GM23338 (cell line): ENCODE results near the gene SUGCT. TPM values are rescaled to one million over a fixed set of nuclear protein-coding genes. Genes with fewer than 3 reads are reported as not detected.

Experiments
- ATAC-seq: fragments of 200-7000 bp; cut with Tn5 transposase; 3 replicates; pipeline ENCODE4 v1.9.1; 2020
- DNase-seq: peaks from one replicate; pipeline ENCODE4 v3.0.0-alpha.2; 2015; ENCODE audit warnings: low spot score
- H2AFZ ChIP-seq: fragments of 200-600 bp; sonication (generic); 2 replicates; pipeline ENCODE4 v1.8.0; 2016; ENCODE audit warnings: antibody characterized with exemption, mild to moderate bottlenecking, moderate library complexity
- H3F3A ChIP-seq: fragments of 200-600 bp; sonication (generic); replicated peaks from 2 replicates; pipeline ENCODE4 v1.8.0; 2017; ENCODE audit warnings: antibody characterized with exemption, mixed run types, low read depth
- H3K27ac ChIP-seq: fragments of 200-600 bp; sonication (generic); 2 replicates; pipeline ENCODE4 v1.6.1; 2016; ENCODE audit warnings: low read depth
- H3K27me3 ChIP-seq: fragments of 200-600 bp; sonication (generic); 2 replicates; pipeline ENCODE4 v1.8.0; 2016; ENCODE audit warnings: mild to moderate bottlenecking, mixed run types, moderate library complexity; ENCODE audit not compliant: insufficient read depth
- H3K36me3 ChIP-seq: fragments of 200-600 bp; sonication (generic); 2 replicates; pipeline ENCODE4 v1.8.0; 2016; ENCODE audit warnings: mild to moderate bottlenecking; ENCODE audit not compliant: insufficient read depth
- H3K4me1 ChIP-seq: fragments of 200-600 bp; sonication (generic); 2 replicates; pipeline ENCODE4 v1.8.0; 2016; ENCODE audit warnings: mild to moderate bottlenecking, moderate library complexity; ENCODE audit not compliant: insufficient read depth
- H3K4me2 ChIP-seq: fragments of 200-600 bp; sonication (generic); 2 replicates; pipeline ENCODE4 v1.7.1; 2017; ENCODE audit warnings: mixed run types
- H3K4me3 ChIP-seq: fragments of 200-600 bp; sonication (generic); 2 replicates; pipeline ENCODE4 v1.6.1; 2016; ENCODE audit warnings: mixed run types
- H3K79me2 ChIP-seq: fragments of 200-600 bp; sonication (generic); replicated peaks from 2 replicates; pipeline ENCODE4 v1.8.0; 2017; ENCODE audit warnings: mild to moderate bottlenecking; ENCODE audit not compliant: insufficient read depth
- H3K9me2 ChIP-seq: fragments of 200-600 bp; sonication (generic); 2 replicates; pipeline ENCODE4 v1.8.0; 2017; ENCODE audit not compliant: insufficient read depth
- H4K20me1 ChIP-seq: fragments of 200-600 bp; sonication (generic); replicated peaks from 2 replicates; pipeline ENCODE4 v1.8.0; 2017; ENCODE audit warnings: mild to moderate bottlenecking; ENCODE audit not compliant: insufficient read depth
- H3K27ac Mint-ChIP-seq: 2 replicates; pipeline ENCODE4 v1.8.0; 2020; ENCODE audit warnings: inconsistent platforms, mild to moderate bottlenecking, moderate library complexity, mixed read lengths
- H3K27me3 Mint-ChIP-seq: 3 replicates; pipeline ENCODE4 v1.8.0; 2022; ENCODE audit warnings: low read depth, mild to moderate bottlenecking, moderate library complexity, mixed read lengths, inconsistent platforms; ENCODE audit not compliant: insufficient read depth, poor library complexity
- H3K36me3 Mint-ChIP-seq: 3 replicates; pipeline ENCODE4 v1.8.0; 2021; ENCODE audit warnings: low read depth, mild to moderate bottlenecking, inconsistent platforms, moderate library complexity, mixed read lengths
- H3K4me1 Mint-ChIP-seq: 3 replicates; pipeline ENCODE4 v1.8.0; 2020; ENCODE audit warnings: mild to moderate bottlenecking, inconsistent platforms, mixed read lengths
- H3K4me3 Mint-ChIP-seq: 3 replicates; pipeline ENCODE4 v1.8.0; 2021; ENCODE audit warnings: moderate library complexity, mild to moderate bottlenecking, inconsistent platforms, mixed read lengths
- H3K9me3 Mint-ChIP-seq: 3 replicates; pipeline ENCODE4 v1.8.0; 2020; ENCODE audit warnings: moderate library complexity, mild to moderate bottlenecking, inconsistent platforms, mixed read lengths
- CREB1 ChIP-seq: fragments of 250-450 bp; sonication (Bioruptor Pico); IDR thresholded peaks from 2 replicates; pipeline ENCODE4 v1.5.0; 2020; ENCODE audit warnings: low read depth, mild to moderate bottlenecking, moderate library complexity
- CTCF ChIP-seq, 2 experiments: fragments of 200-600 bp in 1 of 2; sonication (generic) in 1 of 2; conservative IDR thresholded peaks; 2 replicates each; pipeline versions ENCODE4 v1.5.1 to v1.6.1; 2016 to 2017; ENCODE audit warnings: antibody characterized with exemption in 2 of 2, low read depth in 2 of 2, mild to moderate bottlenecking in 2 of 2, moderate library complexity in 1 of 2
- EZH2 ChIP-seq: fragments of 200-600 bp; sonication (generic); IDR thresholded peaks from one replicate; pipeline ENCODE4 v1.8.0; 2017; ENCODE audit warnings: antibody characterized with exemption, mild to moderate bottlenecking, low read depth; ENCODE audit not compliant: unreplicated experiment
- EZH2phosphoT487 ChIP-seq: fragments of 200-600 bp; sonication (generic); IDR thresholded peaks from one replicate; pipeline ENCODE4 v1.8.1; 2018; ENCODE audit warnings: antibody characterized with exemption; ENCODE audit not compliant: unreplicated experiment
- JUNB ChIP-seq: IDR thresholded peaks from one replicate; pipeline ENCODE4 v1.6.1; 2016; ENCODE audit warnings: antibody characterized with exemption; ENCODE audit not compliant: unreplicated experiment
- NANOG ChIP-seq: IDR thresholded peaks from 2 replicates; pipeline ENCODE4 v1.6.1; 2016; ENCODE audit warnings: antibody characterized with exemption, borderline replicate concordance
- POLR2AphosphoS5 ChIP-seq: IDR thresholded peaks from 2 replicates; pipeline ENCODE4 v1.6.1; 2016; ENCODE audit warnings: antibody characterized with exemption, low read depth
- STAT1 ChIP-seq: IDR thresholded peaks from one replicate; pipeline ENCODE4 v1.6.1; 2016; ENCODE audit warnings: antibody characterized with exemption; ENCODE audit not compliant: unreplicated experiment
- ZNF114 ChIP-seq: fragments of 250-450 bp; sonication (Bioruptor Pico); IDR thresholded peaks from 2 replicates; pipeline ENCODE4 v1.5.0; 2020; ENCODE audit warnings: mild to moderate bottlenecking, moderate library complexity
- ZNF331 ChIP-seq: fragments of 250-450 bp; sonication (Bioruptor Pico); IDR thresholded peaks from 2 replicates; pipeline ENCODE4 v1.5.0; 2020; ENCODE audit warnings: low read depth, mild to moderate bottlenecking, moderate library complexity
- ZNF462 ChIP-seq: fragments of 250-450 bp; sonication (Bioruptor Pico); IDR thresholded peaks from 2 replicates; pipeline ENCODE4 v1.5.0; 2020; ENCODE audit warnings: mild to moderate bottlenecking, moderate library complexity
- polyA plus RNA-seq: library from polyadenylated mRNA; unstranded; fragments of >200 nt; fragmentation: Nextera tagmentation; extraction: Ambion mirVana; gene quantifications from 2 replicates; pipeline ENCODE4 v1.2.1, GENCODE V29; 2016
- total RNA-seq: library from RNA; depleted of rRNA; stranded (reverse); fragments of >200 nt; shearing (Covaris generic); gene quantifications from 2 replicates; pipeline ENCODE4 v1.2.3, GENCODE V29; 2014
- TF ChIP-seq, protein P1 (sequence below): IDR thresholded peaks from 2 replicates; pipeline ENCODE4 v1.6.1; 2016; ENCODE audit warnings: antibody characterized with exemption
- TF ChIP-seq, protein P2 (sequence below): IDR thresholded peaks from one replicate; pipeline ENCODE4 v1.6.1; 2018; ENCODE audit warnings: antibody characterized with exemption; ENCODE audit not compliant: unreplicated experiment

Gene SUGCT
- total and polyA plus RNA-seq, 2 experiments from 2014 or later, result 4.2 to 5.6 TPM

DNA sequence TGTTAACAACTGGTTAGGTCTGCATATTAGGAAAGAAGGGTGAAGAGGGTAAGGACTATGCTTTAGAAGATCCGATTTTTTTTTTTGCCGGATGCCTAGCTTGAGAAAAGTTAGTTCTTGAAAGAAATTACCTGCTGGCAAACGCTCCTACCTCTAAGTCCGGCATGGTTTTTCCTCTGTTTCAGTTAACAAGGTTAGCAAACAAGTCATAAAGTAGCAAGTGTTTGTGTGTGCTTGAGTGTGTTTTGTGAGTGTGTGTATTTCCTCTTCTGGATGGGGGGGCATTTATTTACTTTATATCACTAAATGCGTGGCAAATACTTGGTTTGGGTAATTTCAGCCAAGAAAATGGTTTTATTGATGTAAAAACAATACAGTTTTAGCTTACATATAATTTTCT lies 195.6 kb downstream of the SUGCT start:
- H3K4me3 Mint-ChIP-seq, result no peak overlapping the region
- H3K36me3 ChIP-seq, result no peaks in the 10 kb centered on the region
- H3K9me3 Mint-ChIP-seq, result peaks cover 4% of the 10 kb centered on the region; the same call in 2 of the 3 replicates
- H3K4me2 ChIP-seq, result no peak overlapping the region
- TF ChIP-seq CREB1 (no peak), STAT1 (no peak), CTCF (conservative IDR thresholded peaks at IDR 0.05; ENCODE audit: low read depth in 2 of 2) (no peak), NANOG (no peak), ZNF114 (CRISPR knock-in tag) (no peak), JUNB (no peak), EZH2 (no peak), ZNF462 (CRISPR knock-in tag) (no peak), EZH2phosphoT487 (no peak), ZNF331 (CRISPR knock-in tag) (no peak), POLR2AphosphoS5 (no peak)
- TF ChIP-seq, protein P1, sequence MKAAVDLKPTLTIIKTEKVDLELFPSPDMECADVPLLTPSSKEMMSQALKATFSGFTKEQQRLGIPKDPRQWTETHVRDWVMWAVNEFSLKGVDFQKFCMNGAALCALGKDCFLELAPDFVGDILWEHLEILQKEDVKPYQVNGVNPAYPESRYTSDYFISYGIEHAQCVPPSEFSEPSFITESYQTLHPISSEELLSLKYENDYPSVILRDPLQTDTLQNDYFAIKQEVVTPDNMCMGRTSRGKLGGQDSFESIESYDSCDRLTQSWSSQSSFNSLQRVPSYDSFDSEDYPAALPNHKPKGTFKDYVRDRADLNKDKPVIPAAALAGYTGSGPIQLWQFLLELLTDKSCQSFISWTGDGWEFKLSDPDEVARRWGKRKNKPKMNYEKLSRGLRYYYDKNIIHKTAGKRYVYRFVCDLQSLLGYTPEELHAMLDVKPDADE, result no peak
- TF ChIP-seq, protein P2, sequence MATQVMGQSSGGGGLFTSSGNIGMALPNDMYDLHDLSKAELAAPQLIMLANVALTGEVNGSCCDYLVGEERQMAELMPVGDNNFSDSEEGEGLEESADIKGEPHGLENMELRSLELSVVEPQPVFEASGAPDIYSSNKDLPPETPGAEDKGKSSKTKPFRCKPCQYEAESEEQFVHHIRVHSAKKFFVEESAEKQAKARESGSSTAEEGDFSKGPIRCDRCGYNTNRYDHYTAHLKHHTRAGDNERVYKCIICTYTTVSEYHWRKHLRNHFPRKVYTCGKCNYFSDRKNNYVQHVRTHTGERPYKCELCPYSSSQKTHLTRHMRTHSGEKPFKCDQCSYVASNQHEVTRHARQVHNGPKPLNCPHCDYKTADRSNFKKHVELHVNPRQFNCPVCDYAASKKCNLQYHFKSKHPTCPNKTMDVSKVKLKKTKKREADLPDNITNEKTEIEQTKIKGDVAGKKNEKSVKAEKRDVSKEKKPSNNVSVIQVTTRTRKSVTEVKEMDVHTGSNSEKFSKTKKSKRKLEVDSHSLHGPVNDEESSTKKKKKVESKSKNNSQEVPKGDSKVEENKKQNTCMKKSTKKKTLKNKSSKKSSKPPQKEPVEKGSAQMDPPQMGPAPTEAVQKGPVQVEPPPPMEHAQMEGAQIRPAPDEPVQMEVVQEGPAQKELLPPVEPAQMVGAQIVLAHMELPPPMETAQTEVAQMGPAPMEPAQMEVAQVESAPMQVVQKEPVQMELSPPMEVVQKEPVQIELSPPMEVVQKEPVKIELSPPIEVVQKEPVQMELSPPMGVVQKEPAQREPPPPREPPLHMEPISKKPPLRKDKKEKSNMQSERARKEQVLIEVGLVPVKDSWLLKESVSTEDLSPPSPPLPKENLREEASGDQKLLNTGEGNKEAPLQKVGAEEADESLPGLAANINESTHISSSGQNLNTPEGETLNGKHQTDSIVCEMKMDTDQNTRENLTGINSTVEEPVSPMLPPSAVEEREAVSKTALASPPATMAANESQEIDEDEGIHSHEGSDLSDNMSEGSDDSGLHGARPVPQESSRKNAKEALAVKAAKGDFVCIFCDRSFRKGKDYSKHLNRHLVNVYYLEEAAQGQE, result no peak
- peak overlapping the region; percentile 15; the same call in 1 of the 2 replicates for H3K27ac Mint-ChIP-seq
- H3K4me1 ChIP-seq, result no peaks in the 10 kb centered on the region; the same call in 1 of the 2 replicates
- H3K36me3 Mint-ChIP-seq, result no peaks in the 10 kb centered on the region
- no peak overlapping the region for H2AFZ ChIP-seq
- no peaks in the 10 kb centered on the region for H3K4me1 Mint-ChIP-seq
- no peaks in the 10 kb centered on the region for H3F3A ChIP-seq
- no peaks in the 10 kb centered on the region for H4K20me1 ChIP-seq
- no peaks in the 10 kb centered on the region for H3K27me3 ChIP-seq
- no peaks in the 10 kb centered on the region for H3K9me2 ChIP-seq
- H3K27ac ChIP-seq, result no peak overlapping the region
- no peaks in the 10 kb centered on the region for H3K79me2 ChIP-seq
- peaks cover 3% of the 10 kb centered on the region for H3K27me3 Mint-ChIP-seq
- no peak for DNase-seq
- no peak overlapping the region for H3K4me3 ChIP-seq
- ATAC-seq, result no peak
